Measurements from ENCODE around the gene MTMR8.

The MTMR8 gene

DNA sequence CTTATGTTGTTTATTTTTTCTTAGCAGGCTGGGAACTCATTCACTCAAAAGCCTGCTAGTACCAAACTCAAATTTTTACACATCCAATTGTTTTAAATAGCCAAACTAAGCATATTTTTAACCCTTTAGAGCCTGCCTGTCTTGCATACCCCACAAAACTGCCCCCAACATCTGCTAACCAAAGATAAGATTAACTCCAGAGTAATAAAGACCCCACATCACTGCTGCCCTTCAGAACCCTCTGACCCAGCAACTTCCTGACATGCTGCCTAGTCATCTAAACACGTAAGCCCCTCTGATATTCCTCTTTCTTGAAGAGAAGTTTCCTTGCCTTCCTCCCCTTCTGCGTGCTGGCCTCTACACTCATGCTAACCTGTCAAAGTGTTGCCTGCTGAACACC, 104.1 kb downstream of the MTMR8 start:
- no peak for DNase-seq

DNA sequence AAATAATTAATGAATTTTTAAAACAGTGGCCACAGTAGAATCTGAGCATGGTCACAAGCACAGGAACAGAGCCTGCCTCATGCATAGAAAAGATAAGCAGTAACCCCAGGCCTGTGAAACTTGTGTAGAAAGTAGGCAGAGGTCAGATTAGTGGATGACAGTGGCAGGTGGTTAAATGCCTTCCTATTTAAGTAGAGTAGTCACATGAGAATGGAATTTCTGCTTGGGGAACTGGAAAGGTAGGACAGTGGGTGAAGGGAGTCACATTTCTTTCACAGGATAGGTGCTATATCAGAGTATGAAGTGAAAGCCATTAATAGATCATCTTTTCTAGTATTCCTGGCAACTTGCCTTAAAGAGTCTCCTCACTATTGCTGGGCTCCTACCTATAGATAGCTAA, 130.0 kb downstream of the MTMR8 start:
- no peak for DNase-seq

DNA sequence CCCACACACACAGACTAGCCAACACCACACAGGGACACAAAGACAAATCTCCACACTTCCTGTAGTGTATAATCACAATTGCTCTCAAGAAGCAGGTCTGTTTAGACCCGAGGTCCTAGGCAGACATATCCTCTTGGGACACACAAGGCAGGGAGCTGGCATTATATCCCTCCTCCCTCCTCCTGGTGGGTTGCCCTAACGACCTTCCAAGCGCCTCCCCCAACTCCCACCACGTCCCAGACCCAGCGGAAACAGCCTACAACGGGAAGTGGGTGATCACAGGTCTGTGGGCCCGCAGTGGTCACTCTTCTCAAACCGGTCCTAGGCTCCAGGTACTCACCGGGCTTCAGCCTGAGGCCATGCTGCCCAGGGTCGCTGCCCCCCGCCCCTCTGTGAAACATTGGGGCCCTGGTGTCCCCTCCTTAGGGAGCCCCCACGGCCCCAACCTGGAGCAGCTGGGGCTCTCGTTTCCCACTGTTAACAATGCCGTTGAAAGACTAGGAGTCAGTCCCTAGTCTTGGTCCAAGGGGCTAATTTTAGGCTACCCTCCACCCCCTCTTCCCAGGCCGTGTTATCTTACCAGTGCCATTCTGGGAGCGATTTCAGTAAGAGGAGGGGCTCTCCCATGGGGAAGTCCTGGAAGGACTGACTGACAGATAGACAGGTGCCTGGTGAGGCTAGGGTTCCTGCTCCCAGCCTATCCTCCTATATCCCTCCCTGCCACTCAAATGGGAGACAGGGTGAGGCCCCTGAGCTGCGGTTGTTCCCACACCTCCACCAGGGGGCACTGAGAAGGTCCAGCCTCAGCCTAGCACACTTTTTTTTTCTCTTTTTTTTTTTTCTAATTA, 164.9 kb downstream of the MTMR8 start, which contains the start of gene ASB12:
Gene ASB12 (minus strand): TSS at position 485 of the 848 bp plus-strand sequence. CDS start 4,957 bp downstream, outside the sequence.
- DNase-seq: no peak

DNA sequence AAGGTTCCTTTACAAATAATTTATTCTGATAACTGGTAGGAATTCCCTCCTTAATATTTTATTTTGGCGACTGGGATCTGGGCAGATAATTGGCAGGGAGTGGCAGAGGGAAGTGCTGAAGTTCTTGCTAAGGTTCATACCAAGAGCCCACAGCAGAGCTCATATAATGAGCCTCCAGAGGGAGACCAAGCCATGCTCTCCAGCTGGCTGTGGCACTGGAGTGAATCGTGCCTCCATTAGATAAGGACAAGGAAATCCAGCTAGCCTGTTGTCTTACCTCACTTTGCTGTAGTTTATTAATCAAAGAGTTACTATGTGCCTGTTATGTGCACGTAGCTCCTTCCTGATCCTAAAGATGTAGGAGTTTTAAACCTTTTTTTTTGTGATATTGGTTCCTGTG, 166.1 kb downstream of the MTMR8 start:
- DNase-seq: no peak

Measured in activated CD4-positive, CD25-positive, alpha-beta regulatory T cell (primary cell).